GM12891 (cell line): ENCODE measurements around the gene BBS10.
"Not testable (repeated sequence)": the region's sequence is repeated elsewhere in the genome, so short reads cannot be mapped to it uniquely, and the experiment has no call there.

Source experiments
- DNase-seq: peaks from one replicate; pipeline ENCODE4 v3.0.0; 2011; ENCODE audit warnings: low spot score; ENCODE audit not compliant: insufficient read length
- FAIRE-seq: peaks from 2 replicates; lab custom pipeline; 2011; peaks lifted over from hg19 to GRCh38; lab: Jason Lieb, UNC
- PAX5 ChIP-seq: IDR thresholded peaks from 2 replicates; pipeline ENCODE4 v1.6.1; 2011; ENCODE audit warnings: low read length, moderate library complexity, mild to moderate bottlenecking; ENCODE audit not compliant: insufficient read depth, severe bottlenecking
- POLR2A ChIP-seq: IDR thresholded peaks from 2 replicates; pipeline ENCODE4 v1.6.1; 2011; ENCODE audit warnings: low read depth, low read length, control low read depth
- POLR2AphosphoS5 ChIP-seq: IDR thresholded peaks from 2 replicates; pipeline ENCODE4 v1.6.1; 2011; ENCODE audit warnings: low read depth, low read length, control low read depth
- POU2F2 ChIP-seq: IDR thresholded peaks from 2 replicates; pipeline ENCODE4 v1.6.1; 2011; ENCODE audit warnings: low read depth, mild to moderate bottlenecking, control low read depth, low read length, moderate library complexity
- SPI1 ChIP-seq: IDR thresholded peaks from 2 replicates; pipeline ENCODE4 v1.6.1; 2011; ENCODE audit warnings: low read depth, low read length, control low read depth
- TAF1 ChIP-seq: IDR thresholded peaks from 2 replicates; pipeline ENCODE4 v1.6.1; 2011; ENCODE audit warnings: low read depth, low read length, control low read depth

BBS10 gene

GRCh38 chr12:76340680-76341435 is 7.4 kb downstream of the BBS10 start:
- TF ChIP-seq SPI1 = no peak
- TF ChIP-seq POU2F2 = no peak
- TF ChIP-seq POLR2AphosphoS5 = no peak
- no peak for TF ChIP-seq TAF1
- no peak for TF ChIP-seq PAX5
- TF ChIP-seq POLR2A = no peak
- no peak for FAIRE-seq
- no peak for DNase-seq

- DNase-seq = no peak
- no peak for TF ChIP-seq POLR2AphosphoS5
- TF ChIP-seq POU2F2 = no peak
- no peak for TF ChIP-seq SPI1
- TF ChIP-seq PAX5 = no peak
- TF ChIP-seq TAF1 = no peak
- TF ChIP-seq POLR2A = no peak
- FAIRE-seq = no peak
Measured at GRCh38 chr12:76337583-76337982, 10.6 kb downstream of the BBS10 start.

GRCh38 chr12:76332606-76333005 is 15.6 kb downstream of the BBS10 start:
- DNase-seq = no peak
- no peak for TF ChIP-seq PAX5
- no peak for TF ChIP-seq POU2F2
- no peak for TF ChIP-seq SPI1
- no peak for TF ChIP-seq TAF1
- no peak for TF ChIP-seq POLR2AphosphoS5
- FAIRE-seq = no peak

- no peak for TF ChIP-seq POU2F2
- no peak for TF ChIP-seq TAF1
- no peak for TF ChIP-seq PAX5
- no peak for TF ChIP-seq POLR2AphosphoS5
- TF ChIP-seq SPI1 = no peak
- TF ChIP-seq POLR2A = no peak
- FAIRE-seq (no peak), DNase-seq (no peak)
Measured at GRCh38 chr12:76329606-76330005, 18.6 kb downstream of the BBS10 start.

GRCh38 chr12:76329159-76329558 is 19.1 kb downstream of the BBS10 start:
- DNase-seq (no peak), FAIRE-seq (no peak)
- TF ChIP-seq TAF1 (no peak), POLR2AphosphoS5 (no peak), PAX5 (no peak), SPI1 (no peak), POU2F2 (no peak), POLR2A (no peak)

GRCh38 chr12:76319595-76320319 is 28.5 kb downstream of the BBS10 start:
- FAIRE-seq, DNase-seq: not testable (repeated sequence)

GRCh38 chr12:76318773-76319594 is 29.2 kb downstream of the BBS10 start:
- DNase-seq (no peak), FAIRE-seq (no peak)

GRCh38 chr12:76317976-76318375 is 30.2 kb downstream of the BBS10 start:
- no peak for FAIRE-seq
- no peak for DNase-seq
- TF ChIP-seq POLR2AphosphoS5 (no peak), SPI1 (no peak), POU2F2 (no peak), POLR2A (no peak), PAX5 (no peak), TAF1 (no peak)

More at GRCh38 chr12:76318773-76319594, 29.2 kb downstream of the BBS10 start:
- no peak for TF ChIP-seq POLR2AphosphoS5
- TF ChIP-seq SPI1 = no peak
- no peak for TF ChIP-seq POU2F2
- TF ChIP-seq PAX5 = no peak
- TF ChIP-seq POLR2A = no peak
- no peak for TF ChIP-seq TAF1

- no peak for DNase-seq
- no peak for FAIRE-seq
Measured at GRCh38 chr12:76316468-76316867, 31.7 kb downstream of the BBS10 start.

More at GRCh38 chr12:76316468-76316867, 31.7 kb downstream of the BBS10 start:
- TF ChIP-seq POLR2A (no peak), PAX5 (no peak), POLR2AphosphoS5 (no peak), POU2F2 (no peak), SPI1 (no peak), TAF1 (no peak)
